ENCODE measurements around the gene SLC28A1. TPM values are rescaled to one million over a fixed set of nuclear protein-coding genes. Genes with fewer than 3 reads are reported as not detected.

SLC28A1 gene
- total RNA-seq, 1 experiment from 2014 or later: not detected

DNA sequence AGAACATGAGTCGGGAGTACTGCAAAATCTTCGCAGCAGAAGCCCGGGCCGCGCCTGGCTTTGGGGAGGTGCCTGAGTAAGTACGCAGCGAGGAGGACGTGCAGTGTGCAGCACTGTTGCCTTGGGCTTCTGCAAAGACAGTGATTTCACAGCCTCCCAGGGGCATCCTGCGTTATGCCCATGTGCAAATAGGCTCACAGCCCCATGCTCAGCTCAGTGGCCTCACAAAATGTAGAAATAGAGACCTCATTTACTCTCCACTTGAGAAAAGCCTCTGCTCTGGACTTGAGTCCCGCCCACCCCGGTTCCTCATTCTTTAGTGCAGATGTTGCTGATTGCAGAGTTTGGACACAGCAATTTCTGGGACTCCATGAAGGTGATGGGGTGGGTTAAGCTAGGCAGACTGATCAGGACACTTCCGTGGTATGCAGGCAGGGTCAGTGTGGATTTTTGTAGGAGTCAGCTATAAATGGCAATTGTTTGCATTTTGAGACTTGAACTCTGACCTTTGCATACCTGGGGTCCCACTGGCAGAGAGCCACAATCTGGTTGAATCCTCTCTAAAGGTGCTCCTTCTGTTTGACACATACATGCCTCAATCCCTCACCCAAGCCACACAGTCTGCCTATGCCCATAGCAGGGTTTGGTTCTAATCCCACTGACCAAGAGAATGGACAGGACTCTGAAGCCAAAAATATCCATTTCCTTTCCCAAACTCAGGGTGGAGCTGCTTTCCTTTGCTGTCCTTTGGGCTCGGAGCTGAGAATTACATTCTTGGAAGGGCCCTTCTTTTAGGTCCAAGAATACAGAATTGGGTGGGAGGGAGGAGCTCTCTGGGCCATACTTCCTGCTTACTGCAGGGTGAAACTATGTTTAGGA lies 20.7 kb upstream of the SLC28A1 start:
- Histone ChIP-seq H4K20me1 (ENCODE audit: insufficient read depth) (no peaks in the 10 kb centered on the region), H3K27me3 (ENCODE audit: insufficient read depth, low read length) (no peaks in the 10 kb centered on the region), H3K9me2 (ENCODE audit: insufficient read depth) (no peaks in the 10 kb centered on the region), H2AFZ (ENCODE audit: low read depth, low read length, poor library complexity, severe bottlenecking) (no peak overlapping the region), H3K4me3 (replicated peaks in 1 of 2; ENCODE audit: low read depth in 1 of 2, low read length in 2 of 2) (no peak overlapping the region), H3K79me2 (ENCODE audit: insufficient read depth, low read length) (no peaks in the 10 kb centered on the region), H3K27ac (ENCODE audit: low read depth, low read length) (no peak overlapping the region), H3K36me3 (ENCODE audit: control insufficient read depth in 1 of 2, insufficient read depth in 2 of 2, low read length in 2 of 2) (no peaks in the 10 kb centered on the region), H3K4me2 (ENCODE audit: low read length) (no peak overlapping the region), H3K9me3 (ENCODE audit: control insufficient read depth in 1 of 2, insufficient read depth in 1 of 2, low read depth in 1 of 2, low read length in 2 of 2) (no peaks in the 10 kb centered on the region), H3K4me1 (ENCODE audit: control insufficient read depth in 1 of 2, insufficient read depth in 2 of 2, low read length in 2 of 2) (peaks cover 21% of the 10 kb centered on the region in 2 experiments), H3K9ac (ENCODE audit: low read length) (no peak overlapping the region)
- ATAC-seq: no peak
- ChIA-PET RAD21 (ENCODE audit: low non-redundant PET in 1 of 2, low total read pairs in 2 of 2, uncharacterized antibody in 2 of 2, unreplicated experiment in 2 of 2) (no interaction called here), CTCF (no interaction called here), POLR2A (no interaction called here)
- TF ChIP-seq JUND (IDR thresholded peaks at IDR 0.05): no peak
- TF ChIP-seq RAD21 (IDR thresholded peaks at IDR 0.05; ENCODE audit: low read depth): peak; percentile 32; the same call in 1 of the 2 replicates
- TF ChIP-seq SIN3A (IDR thresholded peaks at IDR 0.05; ENCODE audit: low read depth): no peak
- intact Hi-C loops (cut with micrococcal nuclease): no loop called here
- DNase-seq (ENCODE audit: low read depth, low spot score): no peak
- no TSS peak for BruUV-seq (replicated peaks)

DNA sequence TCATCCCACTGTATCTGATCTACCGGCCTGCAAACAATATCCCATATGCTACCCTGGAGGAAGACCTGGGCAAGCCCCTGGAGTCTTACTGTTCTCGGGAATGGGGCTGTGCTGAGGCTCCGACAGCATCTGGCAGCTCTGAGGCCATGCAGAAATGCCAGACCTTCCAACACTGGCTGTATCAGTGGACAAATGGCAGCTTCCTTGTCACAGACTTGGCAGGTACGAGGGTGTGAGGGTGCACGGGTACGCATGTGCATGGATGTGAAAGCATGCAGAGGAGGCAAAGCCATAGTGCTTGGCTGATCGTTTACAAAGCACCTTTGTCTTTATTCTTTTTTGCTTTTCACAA lies 20.0 kb upstream of the SLC28A1 start:
- H3K4me2 ChIP-seq (ENCODE audit: low read length): no peak overlapping the region
- H2AFZ ChIP-seq (ENCODE audit: low read depth, low read length, poor library complexity, severe bottlenecking): no peak overlapping the region
- H3K27me3 ChIP-seq (ENCODE audit: insufficient read depth, low read length): no peaks in the 10 kb centered on the region
- RAD21 ChIA-PET (ENCODE audit: low non-redundant PET in 1 of 2, low total read pairs in 2 of 2, uncharacterized antibody in 2 of 2, unreplicated experiment in 2 of 2): no interaction called here
- POLR2A ChIA-PET: no interaction called here
- H3K9me3 ChIP-seq (ENCODE audit: control insufficient read depth in 1 of 2, insufficient read depth in 1 of 2, low read depth in 1 of 2, low read length in 2 of 2): no peaks in the 10 kb centered on the region
- no peak overlapping the region for H3K4me3 ChIP-seq (replicated peaks in 1 of 2; ENCODE audit: low read depth in 1 of 2, low read length in 2 of 2)
- H4K20me1 ChIP-seq (ENCODE audit: insufficient read depth): no peaks in the 10 kb centered on the region
- no peaks in the 10 kb centered on the region for H3K9me2 ChIP-seq (ENCODE audit: insufficient read depth)
- no peaks in the 10 kb centered on the region for H3K79me2 ChIP-seq (ENCODE audit: insufficient read depth, low read length)
- no peak for TF ChIP-seq POLR2A (IDR thresholded peaks at IDR 0.05; ENCODE audit: borderline replicate concordance, extremely low read depth, insufficient read depth, insufficient read length)
- TF ChIP-seq, protein P1, sequence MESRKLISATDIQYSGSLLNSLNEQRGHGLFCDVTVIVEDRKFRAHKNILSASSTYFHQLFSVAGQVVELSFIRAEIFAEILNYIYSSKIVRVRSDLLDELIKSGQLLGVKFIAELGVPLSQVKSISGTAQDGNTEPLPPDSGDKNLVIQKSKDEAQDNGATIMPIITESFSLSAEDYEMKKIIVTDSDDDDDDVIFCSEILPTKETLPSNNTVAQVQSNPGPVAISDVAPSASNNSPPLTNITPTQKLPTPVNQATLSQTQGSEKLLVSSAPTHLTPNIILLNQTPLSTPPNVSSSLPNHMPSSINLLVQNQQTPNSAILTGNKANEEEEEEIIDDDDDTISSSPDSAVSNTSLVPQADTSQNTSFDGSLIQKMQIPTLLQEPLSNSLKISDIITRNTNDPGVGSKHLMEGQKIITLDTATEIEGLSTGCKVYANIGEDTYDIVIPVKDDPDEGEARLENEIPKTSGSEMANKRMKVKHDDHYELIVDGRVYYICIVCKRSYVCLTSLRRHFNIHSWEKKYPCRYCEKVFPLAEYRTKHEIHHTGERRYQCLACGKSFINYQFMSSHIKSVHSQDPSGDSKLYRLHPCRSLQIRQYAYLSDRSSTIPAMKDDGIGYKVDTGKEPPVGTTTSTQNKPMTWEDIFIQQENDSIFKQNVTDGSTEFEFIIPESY (IDR thresholded peaks at IDR 0.05; ENCODE audit: extremely low read depth, insufficient replicate concordance, low read length): no peak
- TF ChIP-seq SIN3A (IDR thresholded peaks at IDR 0.05; ENCODE audit: low read depth): no peak
- no peak for TF ChIP-seq ELF1 (IDR thresholded peaks at IDR 0.05; ENCODE audit: borderline replicate concordance, low read depth)
- no peak for TF ChIP-seq RAD21 (IDR thresholded peaks at IDR 0.05; ENCODE audit: low read depth)
- TF ChIP-seq, protein P2, sequence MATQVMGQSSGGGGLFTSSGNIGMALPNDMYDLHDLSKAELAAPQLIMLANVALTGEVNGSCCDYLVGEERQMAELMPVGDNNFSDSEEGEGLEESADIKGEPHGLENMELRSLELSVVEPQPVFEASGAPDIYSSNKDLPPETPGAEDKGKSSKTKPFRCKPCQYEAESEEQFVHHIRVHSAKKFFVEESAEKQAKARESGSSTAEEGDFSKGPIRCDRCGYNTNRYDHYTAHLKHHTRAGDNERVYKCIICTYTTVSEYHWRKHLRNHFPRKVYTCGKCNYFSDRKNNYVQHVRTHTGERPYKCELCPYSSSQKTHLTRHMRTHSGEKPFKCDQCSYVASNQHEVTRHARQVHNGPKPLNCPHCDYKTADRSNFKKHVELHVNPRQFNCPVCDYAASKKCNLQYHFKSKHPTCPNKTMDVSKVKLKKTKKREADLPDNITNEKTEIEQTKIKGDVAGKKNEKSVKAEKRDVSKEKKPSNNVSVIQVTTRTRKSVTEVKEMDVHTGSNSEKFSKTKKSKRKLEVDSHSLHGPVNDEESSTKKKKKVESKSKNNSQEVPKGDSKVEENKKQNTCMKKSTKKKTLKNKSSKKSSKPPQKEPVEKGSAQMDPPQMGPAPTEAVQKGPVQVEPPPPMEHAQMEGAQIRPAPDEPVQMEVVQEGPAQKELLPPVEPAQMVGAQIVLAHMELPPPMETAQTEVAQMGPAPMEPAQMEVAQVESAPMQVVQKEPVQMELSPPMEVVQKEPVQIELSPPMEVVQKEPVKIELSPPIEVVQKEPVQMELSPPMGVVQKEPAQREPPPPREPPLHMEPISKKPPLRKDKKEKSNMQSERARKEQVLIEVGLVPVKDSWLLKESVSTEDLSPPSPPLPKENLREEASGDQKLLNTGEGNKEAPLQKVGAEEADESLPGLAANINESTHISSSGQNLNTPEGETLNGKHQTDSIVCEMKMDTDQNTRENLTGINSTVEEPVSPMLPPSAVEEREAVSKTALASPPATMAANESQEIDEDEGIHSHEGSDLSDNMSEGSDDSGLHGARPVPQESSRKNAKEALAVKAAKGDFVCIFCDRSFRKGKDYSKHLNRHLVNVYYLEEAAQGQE (IDR thresholded peaks at IDR 0.05; ENCODE audit: low read depth): no peak
- no peak for TF ChIP-seq EZH2 (IDR thresholded peaks at IDR 0.05)
- TF ChIP-seq ZNF274 (IDR thresholded peaks at IDR 0.05; ENCODE audit: low read depth, low read length): no peak
- no peak overlapping the region for H3K9ac ChIP-seq (ENCODE audit: low read length)
- CTCF ChIA-PET: interaction anchor here (2.3 kb wide), 1 partner anchor 14 kb away, joined by 7 read pairs; no protein-coding TSS in a partner anchor
- no TSS peak for BruUV-seq (replicated peaks)
- ATAC-seq (no peak), DNase-seq (ENCODE audit: low read depth, low spot score) (no peak)
- peaks cover 15% of the 10 kb centered on the region in 2 experiments for H3K4me1 ChIP-seq (ENCODE audit: control insufficient read depth in 1 of 2, insufficient read depth in 2 of 2, low read length in 2 of 2)
- no peak overlapping the region for H3K27ac ChIP-seq (ENCODE audit: low read depth, low read length)
- no peaks in the 10 kb centered on the region for H3K36me3 ChIP-seq (ENCODE audit: control insufficient read depth in 1 of 2, insufficient read depth in 2 of 2, low read length in 2 of 2)
- intact Hi-C loops (cut with micrococcal nuclease): no loop called here
